GM23338 (cell line): ENCODE measurements around the gene SAAL1. TPM values are rescaled to one million over a fixed set of nuclear protein-coding genes. Genes with fewer than 3 reads are reported as not detected.

ENCODE experiments used
- ATAC-seq: fragments of 200-7000 bp; cut with Tn5 transposase; 3 replicates; pipeline ENCODE4 v1.9.1; 2020
- DNase-seq: peaks from one replicate; pipeline ENCODE4 v3.0.0-alpha.2; 2015; ENCODE audit warnings: low spot score
- H2AFZ ChIP-seq: fragments of 200-600 bp; sonication (generic); 2 replicates; pipeline ENCODE4 v1.8.0; 2016; ENCODE audit warnings: antibody characterized with exemption, mild to moderate bottlenecking, moderate library complexity
- H3F3A ChIP-seq: fragments of 200-600 bp; sonication (generic); replicated peaks from 2 replicates; pipeline ENCODE4 v1.8.0; 2017; ENCODE audit warnings: antibody characterized with exemption, mixed run types, low read depth
- H3K27ac ChIP-seq: fragments of 200-600 bp; sonication (generic); 2 replicates; pipeline ENCODE4 v1.6.1; 2016; ENCODE audit warnings: low read depth
- H3K27me3 ChIP-seq: fragments of 200-600 bp; sonication (generic); 2 replicates; pipeline ENCODE4 v1.8.0; 2016; ENCODE audit warnings: mild to moderate bottlenecking, mixed run types, moderate library complexity; ENCODE audit not compliant: insufficient read depth
- H3K36me3 ChIP-seq: fragments of 200-600 bp; sonication (generic); 2 replicates; pipeline ENCODE4 v1.8.0; 2016; ENCODE audit warnings: mild to moderate bottlenecking; ENCODE audit not compliant: insufficient read depth
- H3K4me1 ChIP-seq: fragments of 200-600 bp; sonication (generic); 2 replicates; pipeline ENCODE4 v1.8.0; 2016; ENCODE audit warnings: mild to moderate bottlenecking, moderate library complexity; ENCODE audit not compliant: insufficient read depth
- H3K4me2 ChIP-seq: fragments of 200-600 bp; sonication (generic); 2 replicates; pipeline ENCODE4 v1.7.1; 2017; ENCODE audit warnings: mixed run types
- H3K4me3 ChIP-seq: fragments of 200-600 bp; sonication (generic); 2 replicates; pipeline ENCODE4 v1.6.1; 2016; ENCODE audit warnings: mixed run types
- H3K79me2 ChIP-seq: fragments of 200-600 bp; sonication (generic); replicated peaks from 2 replicates; pipeline ENCODE4 v1.8.0; 2017; ENCODE audit warnings: mild to moderate bottlenecking; ENCODE audit not compliant: insufficient read depth
- H3K9me2 ChIP-seq: fragments of 200-600 bp; sonication (generic); 2 replicates; pipeline ENCODE4 v1.8.0; 2017; ENCODE audit not compliant: insufficient read depth
- H4K20me1 ChIP-seq: fragments of 200-600 bp; sonication (generic); replicated peaks from 2 replicates; pipeline ENCODE4 v1.8.0; 2017; ENCODE audit warnings: mild to moderate bottlenecking; ENCODE audit not compliant: insufficient read depth
- H3K27ac Mint-ChIP-seq: 2 replicates; pipeline ENCODE4 v1.8.0; 2020; ENCODE audit warnings: inconsistent platforms, mild to moderate bottlenecking, moderate library complexity, mixed read lengths
- H3K27me3 Mint-ChIP-seq: 3 replicates; pipeline ENCODE4 v1.8.0; 2022; ENCODE audit warnings: low read depth, mild to moderate bottlenecking, moderate library complexity, mixed read lengths, inconsistent platforms; ENCODE audit not compliant: insufficient read depth, poor library complexity
- H3K36me3 Mint-ChIP-seq: 3 replicates; pipeline ENCODE4 v1.8.0; 2021; ENCODE audit warnings: low read depth, mild to moderate bottlenecking, inconsistent platforms, moderate library complexity, mixed read lengths
- H3K4me1 Mint-ChIP-seq: 3 replicates; pipeline ENCODE4 v1.8.0; 2020; ENCODE audit warnings: mild to moderate bottlenecking, inconsistent platforms, mixed read lengths
- H3K4me3 Mint-ChIP-seq: 3 replicates; pipeline ENCODE4 v1.8.0; 2021; ENCODE audit warnings: moderate library complexity, mild to moderate bottlenecking, inconsistent platforms, mixed read lengths
- H3K9me3 Mint-ChIP-seq: 3 replicates; pipeline ENCODE4 v1.8.0; 2020; ENCODE audit warnings: moderate library complexity, mild to moderate bottlenecking, inconsistent platforms, mixed read lengths
- EZH2 ChIP-seq: fragments of 200-600 bp; sonication (generic); IDR thresholded peaks from one replicate; pipeline ENCODE4 v1.8.0; 2017; ENCODE audit warnings: antibody characterized with exemption, mild to moderate bottlenecking, low read depth; ENCODE audit not compliant: unreplicated experiment
- EZH2phosphoT487 ChIP-seq: fragments of 200-600 bp; sonication (generic); IDR thresholded peaks from one replicate; pipeline ENCODE4 v1.8.1; 2018; ENCODE audit warnings: antibody characterized with exemption; ENCODE audit not compliant: unreplicated experiment
- JUNB ChIP-seq: IDR thresholded peaks from one replicate; pipeline ENCODE4 v1.6.1; 2016; ENCODE audit warnings: antibody characterized with exemption; ENCODE audit not compliant: unreplicated experiment
- POLR2AphosphoS5 ChIP-seq: IDR thresholded peaks from 2 replicates; pipeline ENCODE4 v1.6.1; 2016; ENCODE audit warnings: antibody characterized with exemption, low read depth
- STAT1 ChIP-seq: IDR thresholded peaks from one replicate; pipeline ENCODE4 v1.6.1; 2016; ENCODE audit warnings: antibody characterized with exemption; ENCODE audit not compliant: unreplicated experiment
- ZNF114 ChIP-seq: fragments of 250-450 bp; sonication (Bioruptor Pico); IDR thresholded peaks from 2 replicates; pipeline ENCODE4 v1.5.0; 2020; ENCODE audit warnings: mild to moderate bottlenecking, moderate library complexity
- ZNF331 ChIP-seq: fragments of 250-450 bp; sonication (Bioruptor Pico); IDR thresholded peaks from 2 replicates; pipeline ENCODE4 v1.5.0; 2020; ENCODE audit warnings: low read depth, mild to moderate bottlenecking, moderate library complexity
- polyA plus RNA-seq: library from polyadenylated mRNA; unstranded; fragments of >200 nt; fragmentation: Nextera tagmentation; extraction: Ambion mirVana; gene quantifications from 2 replicates; pipeline ENCODE4 v1.2.1, GENCODE V29; 2016
- total RNA-seq: library from RNA; depleted of rRNA; stranded (reverse); fragments of >200 nt; shearing (Covaris generic); gene quantifications from 2 replicates; pipeline ENCODE4 v1.2.3, GENCODE V29; 2014
- TF ChIP-seq, protein P1 (sequence below), 2 experiments: fragments of 200-600 bp in 1 of 2; sonication (generic) in 1 of 2; conservative IDR thresholded peaks; 2 replicates each; pipeline versions ENCODE4 v1.5.1 to v1.6.1; 2016 to 2017; ENCODE audit warnings: antibody characterized with exemption in 2 of 2, low read depth in 2 of 2, mild to moderate bottlenecking in 2 of 2, moderate library complexity in 1 of 2
- TF ChIP-seq, protein P2 (sequence below): fragments of 250-450 bp; sonication (Bioruptor Pico); IDR thresholded peaks from 2 replicates; pipeline ENCODE4 v1.5.0; 2020; ENCODE audit warnings: mild to moderate bottlenecking, moderate library complexity
- TF ChIP-seq, protein P3 (sequence below): IDR thresholded peaks from 2 replicates; pipeline ENCODE4 v1.6.1; 2016; ENCODE audit warnings: antibody characterized with exemption

The SAAL1 gene
- total and polyA plus RNA-seq, 2 experiments from 2014 or later = 45.9 to 61.0 TPM

DNA sequence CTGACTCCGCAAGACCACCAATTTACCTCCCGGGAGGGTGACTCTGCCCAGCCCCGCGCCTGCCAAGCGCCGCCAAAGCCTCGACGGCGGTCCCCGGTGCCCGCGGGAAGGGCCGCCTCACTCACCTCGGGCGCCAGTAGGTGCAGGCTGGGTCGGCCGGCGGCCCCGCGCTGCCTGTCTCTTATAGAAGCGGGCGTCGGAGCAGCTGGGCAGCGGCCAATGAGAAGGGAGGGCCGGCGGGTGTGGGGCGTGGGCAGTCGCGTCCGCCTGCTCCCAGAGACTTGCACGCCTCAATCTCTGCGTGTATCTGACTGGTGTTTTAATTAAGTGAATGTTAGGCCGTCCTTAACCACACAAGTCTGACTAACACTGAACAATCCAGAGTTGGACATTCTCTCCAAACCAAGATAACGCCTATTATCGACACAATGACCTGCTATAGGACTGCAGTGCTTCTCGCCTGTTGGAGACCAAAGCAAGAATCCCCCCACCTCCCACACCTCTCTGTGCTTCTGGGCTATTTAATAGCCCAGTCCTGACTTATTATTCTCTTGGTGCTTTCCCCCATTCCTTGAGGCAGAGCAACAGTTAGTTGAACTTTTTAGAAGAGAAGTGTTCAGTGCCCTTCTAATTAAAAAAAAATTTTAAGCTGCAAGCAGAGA lies 59.6 kb downstream of the SAAL1 start, which contains the start of gene TPH1:
TPH1 (minus strand) TSS at position 154 of the 662 bp plus-strand sequence. CDS start 5,507 bp downstream, outside the sequence.
- Histone ChIP-seq H3K79me2 (no peaks in the 10 kb centered on the region), H3K4me1 (no peaks in the 10 kb centered on the region), H3K4me2 (peak within 1 kb of the TSS; percentile 84), H4K20me1 (0 out of 2 replicates have a peak, but pooled peaks cover 9% of the 10 kb centered on the region), H3K9me2 (no peaks in the 10 kb centered on the region), H3K27ac (no peak within 1 kb of the TSS), H3K27me3 (peaks cover 58% of the 10 kb centered on the region), H3K36me3 (no peaks in the 10 kb centered on the region), H3F3A (no peaks in the 10 kb centered on the region), H3K4me3 (peak within 1 kb of the TSS; percentile 55), H2AFZ (peak within 1 kb of the TSS; percentile 99)
- H3K4me1 Mint-ChIP-seq = peaks cover 3% of the 10 kb centered on the region; the same call in 1 of the 3 replicates
- DNase-seq (peak; percentile 80), ATAC-seq (peak; percentile 100)
- TF ChIP-seq ZNF331 (no peak), JUNB (no peak), ZNF114 (no peak), EZH2 (peak; percentile 37)
- no peaks in the 10 kb centered on the region for H3K9me3 Mint-ChIP-seq
- H3K4me3 Mint-ChIP-seq = peak within 1 kb of the TSS; percentile 59
- H3K27me3 Mint-ChIP-seq = peaks cover 30% of the 10 kb centered on the region
- H3K36me3 Mint-ChIP-seq = no peaks in the 10 kb centered on the region
- H3K27ac Mint-ChIP-seq = no peak within 1 kb of the TSS

DNA sequence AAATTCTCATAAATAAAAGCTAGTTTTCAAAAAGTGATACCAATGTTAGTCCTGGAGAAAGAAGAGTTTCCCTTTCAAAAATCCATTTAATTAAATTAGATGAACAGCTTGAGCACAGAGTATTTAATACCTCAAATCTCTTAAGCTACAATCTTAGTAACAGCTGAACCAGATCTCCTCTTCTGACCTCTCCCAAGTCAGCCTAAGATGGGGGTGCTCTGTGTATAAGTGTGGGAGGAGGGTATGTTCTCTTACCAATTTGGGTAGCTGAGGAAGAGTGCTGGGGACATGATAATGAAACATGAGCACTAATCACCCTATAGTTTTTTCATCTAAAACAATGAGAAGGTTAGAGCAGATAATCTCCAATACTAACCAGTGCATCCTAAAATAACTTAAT lies 69.4 kb downstream of the SAAL1 start:
- H3K9me3 Mint-ChIP-seq = no peaks in the 10 kb centered on the region
- Histone ChIP-seq H3K4me1 (no peaks in the 10 kb centered on the region), H3K4me3 (no peak overlapping the region), H4K20me1 (no peaks in the 10 kb centered on the region), H2AFZ (no peak overlapping the region), H3K4me2 (no peak overlapping the region), H3K79me2 (no peaks in the 10 kb centered on the region), H3K27ac (no peak overlapping the region), H3K36me3 (no peaks in the 10 kb centered on the region), H3F3A (no peaks in the 10 kb centered on the region), H3K27me3 (no peaks in the 10 kb centered on the region), H3K9me2 (no peaks in the 10 kb centered on the region)
- no peaks in the 10 kb centered on the region for H3K36me3 Mint-ChIP-seq
- no peak overlapping the region for H3K27ac Mint-ChIP-seq
- H3K4me1 Mint-ChIP-seq = no peaks in the 10 kb centered on the region
- H3K4me3 Mint-ChIP-seq = no peak overlapping the region
- ATAC-seq = no peak
- no peaks in the 10 kb centered on the region for H3K27me3 Mint-ChIP-seq
- no peak for DNase-seq
- TF ChIP-seq POLR2AphosphoS5 (no peak), EZH2 (no peak), STAT1 (no peak), ZNF331 (no peak), ZNF114 (no peak), EZH2phosphoT487 (no peak)
- TF ChIP-seq, protein P1, sequence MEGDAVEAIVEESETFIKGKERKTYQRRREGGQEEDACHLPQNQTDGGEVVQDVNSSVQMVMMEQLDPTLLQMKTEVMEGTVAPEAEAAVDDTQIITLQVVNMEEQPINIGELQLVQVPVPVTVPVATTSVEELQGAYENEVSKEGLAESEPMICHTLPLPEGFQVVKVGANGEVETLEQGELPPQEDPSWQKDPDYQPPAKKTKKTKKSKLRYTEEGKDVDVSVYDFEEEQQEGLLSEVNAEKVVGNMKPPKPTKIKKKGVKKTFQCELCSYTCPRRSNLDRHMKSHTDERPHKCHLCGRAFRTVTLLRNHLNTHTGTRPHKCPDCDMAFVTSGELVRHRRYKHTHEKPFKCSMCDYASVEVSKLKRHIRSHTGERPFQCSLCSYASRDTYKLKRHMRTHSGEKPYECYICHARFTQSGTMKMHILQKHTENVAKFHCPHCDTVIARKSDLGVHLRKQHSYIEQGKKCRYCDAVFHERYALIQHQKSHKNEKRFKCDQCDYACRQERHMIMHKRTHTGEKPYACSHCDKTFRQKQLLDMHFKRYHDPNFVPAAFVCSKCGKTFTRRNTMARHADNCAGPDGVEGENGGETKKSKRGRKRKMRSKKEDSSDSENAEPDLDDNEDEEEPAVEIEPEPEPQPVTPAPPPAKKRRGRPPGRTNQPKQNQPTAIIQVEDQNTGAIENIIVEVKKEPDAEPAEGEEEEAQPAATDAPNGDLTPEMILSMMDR (conservative IDR thresholded peaks at IDR 0.05; ENCODE audit: low read depth in 2 of 2) = no peak
- TF ChIP-seq, protein P2, sequence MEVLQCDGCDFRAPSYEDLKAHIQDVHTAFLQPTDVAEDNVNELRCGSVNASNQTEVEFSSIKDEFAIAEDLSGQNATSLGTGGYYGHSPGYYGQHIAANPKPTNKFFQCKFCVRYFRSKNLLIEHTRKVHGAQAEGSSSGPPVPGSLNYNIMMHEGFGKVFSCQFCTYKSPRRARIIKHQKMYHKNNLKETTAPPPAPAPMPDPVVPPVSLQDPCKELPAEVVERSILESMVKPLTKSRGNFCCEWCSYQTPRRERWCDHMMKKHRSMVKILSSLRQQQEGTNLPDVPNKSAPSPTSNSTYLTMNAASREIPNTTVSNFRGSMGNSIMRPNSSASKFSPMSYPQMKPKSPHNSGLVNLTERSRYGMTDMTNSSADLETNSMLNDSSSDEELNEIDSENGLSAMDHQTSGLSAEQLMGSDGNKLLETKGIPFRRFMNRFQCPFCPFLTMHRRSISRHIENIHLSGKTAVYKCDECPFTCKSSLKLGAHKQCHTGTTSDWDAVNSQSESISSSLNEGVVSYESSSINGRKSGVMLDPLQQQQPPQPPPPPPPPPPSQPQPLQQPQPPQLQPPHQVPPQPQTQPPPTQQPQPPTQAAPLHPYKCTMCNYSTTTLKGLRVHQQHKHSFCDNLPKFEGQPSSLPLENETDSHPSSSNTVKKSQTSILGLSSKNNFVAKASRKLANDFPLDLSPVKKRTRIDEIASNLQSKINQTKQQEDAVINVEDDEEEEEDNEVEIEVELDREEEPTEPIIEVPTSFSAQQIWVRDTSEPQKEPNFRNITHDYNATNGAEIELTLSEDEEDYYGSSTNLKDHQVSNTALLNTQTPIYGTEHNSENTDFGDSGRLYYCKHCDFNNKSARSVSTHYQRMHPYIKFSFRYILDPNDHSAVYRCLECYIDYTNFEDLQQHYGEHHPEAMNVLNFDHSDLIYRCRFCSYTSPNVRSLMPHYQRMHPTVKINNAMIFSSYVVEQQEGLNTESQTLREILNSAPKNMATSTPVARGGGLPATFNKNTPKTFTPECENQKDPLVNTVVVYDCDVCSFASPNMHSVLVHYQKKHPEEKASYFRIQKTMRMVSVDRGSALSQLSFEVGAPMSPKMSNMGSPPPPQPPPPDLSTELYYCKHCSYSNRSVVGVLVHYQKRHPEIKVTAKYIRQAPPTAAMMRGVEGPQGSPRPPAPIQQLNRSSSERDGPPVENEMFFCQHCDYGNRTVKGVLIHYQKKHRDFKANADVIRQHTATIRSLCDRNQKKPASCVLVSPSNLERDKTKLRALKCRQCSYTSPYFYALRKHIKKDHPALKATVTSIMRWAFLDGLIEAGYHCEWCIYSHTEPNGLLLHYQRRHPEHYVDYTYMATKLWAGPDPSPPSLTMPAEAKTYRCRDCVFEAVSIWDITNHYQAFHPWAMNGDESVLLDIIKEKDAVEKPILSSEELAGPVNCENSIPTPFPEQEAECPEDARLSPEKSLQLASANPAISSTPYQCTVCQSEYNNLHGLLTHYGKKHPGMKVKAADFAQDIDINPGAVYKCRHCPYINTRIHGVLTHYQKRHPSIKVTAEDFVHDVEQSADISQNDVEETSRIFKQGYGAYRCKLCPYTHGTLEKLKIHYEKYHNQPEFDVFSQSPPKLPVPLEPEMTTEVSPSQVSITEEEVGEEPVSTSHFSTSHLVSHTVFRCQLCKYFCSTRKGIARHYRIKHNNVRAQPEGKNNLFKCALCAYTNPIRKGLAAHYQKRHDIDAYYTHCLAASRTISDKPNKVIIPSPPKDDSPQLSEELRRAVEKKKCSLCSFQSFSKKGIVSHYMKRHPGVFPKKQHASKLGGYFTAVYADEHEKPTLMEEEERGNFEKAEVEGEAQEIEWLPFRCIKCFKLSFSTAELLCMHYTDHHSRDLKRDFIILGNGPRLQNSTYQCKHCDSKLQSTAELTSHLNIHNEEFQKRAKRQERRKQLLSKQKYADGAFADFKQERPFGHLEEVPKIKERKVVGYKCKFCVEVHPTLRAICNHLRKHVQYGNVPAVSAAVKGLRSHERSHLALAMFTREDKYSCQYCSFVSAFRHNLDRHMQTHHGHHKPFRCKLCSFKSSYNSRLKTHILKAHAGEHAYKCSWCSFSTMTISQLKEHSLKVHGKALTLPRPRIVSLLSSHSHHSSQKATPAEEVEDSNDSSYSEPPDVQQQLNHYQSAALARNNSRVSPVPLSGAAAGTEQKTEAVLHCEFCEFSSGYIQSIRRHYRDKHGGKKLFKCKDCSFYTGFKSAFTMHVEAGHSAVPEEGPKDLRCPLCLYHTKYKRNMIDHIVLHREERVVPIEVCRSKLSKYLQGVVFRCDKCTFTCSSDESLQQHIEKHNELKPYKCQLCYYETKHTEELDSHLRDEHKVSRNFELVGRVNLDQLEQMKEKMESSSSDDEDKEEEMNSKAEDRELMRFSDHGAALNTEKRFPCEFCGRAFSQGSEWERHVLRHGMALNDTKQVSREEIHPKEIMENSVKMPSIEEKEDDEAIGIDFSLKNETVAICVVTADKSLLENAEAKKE (CRISPR knock-in tag) = no peak
- TF ChIP-seq, protein P3, sequence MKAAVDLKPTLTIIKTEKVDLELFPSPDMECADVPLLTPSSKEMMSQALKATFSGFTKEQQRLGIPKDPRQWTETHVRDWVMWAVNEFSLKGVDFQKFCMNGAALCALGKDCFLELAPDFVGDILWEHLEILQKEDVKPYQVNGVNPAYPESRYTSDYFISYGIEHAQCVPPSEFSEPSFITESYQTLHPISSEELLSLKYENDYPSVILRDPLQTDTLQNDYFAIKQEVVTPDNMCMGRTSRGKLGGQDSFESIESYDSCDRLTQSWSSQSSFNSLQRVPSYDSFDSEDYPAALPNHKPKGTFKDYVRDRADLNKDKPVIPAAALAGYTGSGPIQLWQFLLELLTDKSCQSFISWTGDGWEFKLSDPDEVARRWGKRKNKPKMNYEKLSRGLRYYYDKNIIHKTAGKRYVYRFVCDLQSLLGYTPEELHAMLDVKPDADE = no peak
